Suprapubic skin (tissue), 4 donors: ENCODE measurements around the gene SLC5A3.

ENCODE experiments used
- POLR2A ChIP-seq, 2 donors: fragments of 450-650 bp; IDR thresholded peaks; one replicate each; pipeline ENCODE4 v1.6.1; 2017; ENCODE audit warnings: antibody characterized with exemption in 2 of 2, mild to moderate bottlenecking in 2 of 2, moderate library complexity in 2 of 2
- POLR2AphosphoS5 ChIP-seq, 3 donors: sonication (generic); formaldehyde crosslinking; IDR thresholded peaks; one replicate each; pipeline ENCODE4 v1.6.1; 2017; ENCODE audit warnings: antibody characterized with exemption in 3 of 3
- TF ChIP-seq, protein P1 (sequence below), 2 donors: fragments of 200-600 bp in 1 of 2; fragments of 450-650 bp in 1 of 2; sonication (generic) in 1 of 2; IDR thresholded peaks; one replicate each; pipeline ENCODE4 v1.5.1; 2016 to 2019; ENCODE audit warnings: antibody characterized with exemption in 2 of 2, mild to moderate bottlenecking in 1 of 2, moderate library complexity in 1 of 2

DNA sequence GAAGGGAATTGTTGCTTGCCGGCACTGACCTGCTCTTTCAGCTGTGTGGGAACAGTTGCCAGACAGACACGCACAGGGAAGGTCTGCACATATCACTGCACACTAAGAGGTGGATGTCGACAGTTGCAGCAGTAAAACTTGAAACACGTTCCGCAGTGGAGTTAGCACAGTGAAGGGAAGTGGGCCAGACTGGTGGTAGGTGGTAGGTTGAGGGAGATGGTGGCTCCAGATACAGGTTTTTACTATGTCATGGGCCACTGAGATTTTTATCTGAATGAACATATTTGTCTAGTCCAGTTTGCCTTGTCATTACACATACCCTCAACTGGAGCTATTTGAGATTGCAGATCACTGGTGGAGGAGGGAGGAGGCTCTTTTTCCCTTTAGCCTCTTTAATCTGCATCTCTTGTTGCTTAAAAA, 13.5 kb downstream of the SLC5A3 start:
- TF ChIP-seq POLR2AphosphoS5 (IDR thresholded peaks at IDR 0.05) = no peak
- TF ChIP-seq, protein P1, sequence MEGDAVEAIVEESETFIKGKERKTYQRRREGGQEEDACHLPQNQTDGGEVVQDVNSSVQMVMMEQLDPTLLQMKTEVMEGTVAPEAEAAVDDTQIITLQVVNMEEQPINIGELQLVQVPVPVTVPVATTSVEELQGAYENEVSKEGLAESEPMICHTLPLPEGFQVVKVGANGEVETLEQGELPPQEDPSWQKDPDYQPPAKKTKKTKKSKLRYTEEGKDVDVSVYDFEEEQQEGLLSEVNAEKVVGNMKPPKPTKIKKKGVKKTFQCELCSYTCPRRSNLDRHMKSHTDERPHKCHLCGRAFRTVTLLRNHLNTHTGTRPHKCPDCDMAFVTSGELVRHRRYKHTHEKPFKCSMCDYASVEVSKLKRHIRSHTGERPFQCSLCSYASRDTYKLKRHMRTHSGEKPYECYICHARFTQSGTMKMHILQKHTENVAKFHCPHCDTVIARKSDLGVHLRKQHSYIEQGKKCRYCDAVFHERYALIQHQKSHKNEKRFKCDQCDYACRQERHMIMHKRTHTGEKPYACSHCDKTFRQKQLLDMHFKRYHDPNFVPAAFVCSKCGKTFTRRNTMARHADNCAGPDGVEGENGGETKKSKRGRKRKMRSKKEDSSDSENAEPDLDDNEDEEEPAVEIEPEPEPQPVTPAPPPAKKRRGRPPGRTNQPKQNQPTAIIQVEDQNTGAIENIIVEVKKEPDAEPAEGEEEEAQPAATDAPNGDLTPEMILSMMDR (IDR thresholded peaks at IDR 0.05) = no peak
- TF ChIP-seq POLR2A (IDR thresholded peaks at IDR 0.05) = no peak
